Vagina (tissue), 2 donors: ENCODE measurements around the gene EEF1G. TPM values are rescaled to one million over a fixed set of nuclear protein-coding genes. Genes with fewer than 3 reads are reported as not detected.

Experiments
- DNase-seq, 2 donors: peaks; one replicate each; pipeline ENCODE4 v3.0.0-alpha.2; 2017; ENCODE audit errors: extremely low spot score in 2 of 2
- H3K27ac ChIP-seq: fragments of 200-600 bp; sonication (generic); one replicate; pipeline ENCODE4 v1.5.1; 2019
- H3K27me3 ChIP-seq: fragments of 200-600 bp; sonication (generic); one replicate; pipeline ENCODE4 v1.5.1; 2019
- H3K36me3 ChIP-seq, 2 donors: fragments of 200-600 bp; sonication (generic); one replicate each; pipeline ENCODE4 v1.5.1; 2017 to 2019
- H3K4me1 ChIP-seq: fragments of 200-600 bp; sonication (generic); one replicate; pipeline ENCODE4 v1.5.1; 2019
- H3K4me3 ChIP-seq, 2 donors: fragments of 200-600 bp; sonication (generic); 1 replicate in 1 of 2; 2 replicates in 1 of 2; pipeline ENCODE4 v1.5.1; 2016 to 2019
- H3K9me3 ChIP-seq: fragments of 200-600 bp; sonication (generic); one replicate; pipeline ENCODE4 v1.5.1; 2019
- CTCF ChIP-seq, 3 experiments: fragments of 450-650 bp in 2 of 3; fragments of 200-600 bp in 1 of 3; sonication (generic) in 1 of 3; IDR thresholded peaks; one replicate each; pipeline ENCODE4 v1.5.1; 2017 to 2019; ENCODE audit warnings: antibody characterized with exemption in 3 of 3, mild to moderate bottlenecking in 2 of 3, moderate library complexity in 2 of 3
- POLR2A ChIP-seq, 2 donors: fragments of 450-650 bp; IDR thresholded peaks; one replicate each; pipeline ENCODE4 v1.6.1; 2017; ENCODE audit warnings: antibody characterized with exemption in 2 of 2, mild to moderate bottlenecking in 2 of 2, moderate library complexity in 2 of 2
- POLR2AphosphoS5 ChIP-seq, 2 donors: sonication (generic); formaldehyde crosslinking; IDR thresholded peaks; one replicate each; pipeline ENCODE4 v1.9.0; 2017; ENCODE audit warnings: antibody characterized with exemption in 2 of 2, mild to moderate bottlenecking in 2 of 2, low read depth in 1 of 2; ENCODE audit not compliant: insufficient read depth in 1 of 2
- intact Hi-C: fragments of 100-400 bp; cut with DNase I; formaldehyde crosslinking; loops from one replicate; pipeline ENCODE4 v1.15.1; 2023
- total RNA-seq: library from RNA; depleted of rRNA; stranded (reverse); fragments of >200 nt; gene quantifications from one replicate; pipeline ENCODE4 v1.2.3, GENCODE V29; 2016

Gene EEF1G
- total RNA-seq, 1 donor from 2014 or later, result 1,183 TPM

- H3K4me1 ChIP-seq, result peaks cover 37% of the 10 kb centered on the region
- DNase-seq, result no peak
- H3K27ac ChIP-seq, result peak overlapping the region; percentile 97
- peak overlapping the region; percentile 73 to 94 for H3K4me3 ChIP-seq
- no peak for TF ChIP-seq POLR2A (IDR thresholded peaks at IDR 0.05)
- TF ChIP-seq POLR2AphosphoS5 (IDR thresholded peaks at IDR 0.05; ENCODE audit: insufficient read depth in 1 of 2, low read depth in 1 of 2), result no peak
- no peak for TF ChIP-seq CTCF (IDR thresholded peaks at IDR 0.05)
- peaks cover 0 to 30% of the 10 kb centered on the region in 2 donors for H3K36me3 ChIP-seq
- no peaks in the 10 kb centered on the region for H3K27me3 ChIP-seq
- no peaks in the 10 kb centered on the region for H3K9me3 ChIP-seq
- intact Hi-C loops, result no loop called here
Measured at GRCh38 chr11:62600367-62601121, 26.9 kb upstream of the EEF1G start.

DNA sequence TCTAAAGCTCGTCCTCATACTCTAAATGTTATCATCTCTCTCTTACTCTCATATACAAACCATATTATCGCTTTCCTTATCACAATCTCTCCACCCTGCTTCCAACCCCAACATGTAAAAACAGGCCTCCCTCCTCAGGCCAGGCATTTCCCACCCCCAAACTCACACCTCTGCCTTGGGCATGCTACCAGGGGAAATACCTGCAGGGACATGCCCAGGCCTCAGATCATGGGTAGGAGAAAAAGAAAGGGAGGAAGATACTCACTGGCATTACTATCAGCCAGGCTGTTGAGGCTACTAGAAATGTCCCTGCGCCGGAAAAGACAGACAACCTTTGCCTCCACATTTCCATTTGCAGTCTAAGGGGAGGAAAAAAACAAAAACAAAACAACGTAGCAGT lies 26.2 kb upstream of the EEF1G start:
- Histone ChIP-seq H3K27me3 (no peaks in the 10 kb centered on the region), H3K27ac (peak overlapping the region; percentile 97), H3K36me3 (peaks cover 0 to 32% of the 10 kb centered on the region in 2 donors), H3K4me3 (peak overlapping the region; percentile 73 to 94), H3K4me1 (peaks cover 37% of the 10 kb centered on the region), H3K9me3 (no peaks in the 10 kb centered on the region)
- intact Hi-C loops, result no loop called here
- TF ChIP-seq CTCF (IDR thresholded peaks at IDR 0.05) (no peak), POLR2AphosphoS5 (IDR thresholded peaks at IDR 0.05; ENCODE audit: insufficient read depth in 1 of 2, low read depth in 1 of 2) (no peak), POLR2A (IDR thresholded peaks at IDR 0.05) (no peak)
- no peak for DNase-seq

GRCh38 chr11:62599069-62599696 lies 25.5 kb upstream of the EEF1G start:
- Histone ChIP-seq H3K4me3 (peak overlapping the region; percentile 73 to 94), H3K36me3 (peaks cover 0 to 39% of the 10 kb centered on the region in 2 donors), H3K9me3 (no peaks in the 10 kb centered on the region), H3K27me3 (no peaks in the 10 kb centered on the region), H3K4me1 (peaks cover 37% of the 10 kb centered on the region), H3K27ac (peak overlapping the region; percentile 97)
- TF ChIP-seq POLR2AphosphoS5 (IDR thresholded peaks at IDR 0.05; ENCODE audit: insufficient read depth in 1 of 2, low read depth in 1 of 2), result peak; percentile 83 to 87
- no peak for TF ChIP-seq CTCF (IDR thresholded peaks at IDR 0.05)
- intact Hi-C loops, result no loop called here
- DNase-seq, result peak in 1 of 2 donors; percentile 98

DNA sequence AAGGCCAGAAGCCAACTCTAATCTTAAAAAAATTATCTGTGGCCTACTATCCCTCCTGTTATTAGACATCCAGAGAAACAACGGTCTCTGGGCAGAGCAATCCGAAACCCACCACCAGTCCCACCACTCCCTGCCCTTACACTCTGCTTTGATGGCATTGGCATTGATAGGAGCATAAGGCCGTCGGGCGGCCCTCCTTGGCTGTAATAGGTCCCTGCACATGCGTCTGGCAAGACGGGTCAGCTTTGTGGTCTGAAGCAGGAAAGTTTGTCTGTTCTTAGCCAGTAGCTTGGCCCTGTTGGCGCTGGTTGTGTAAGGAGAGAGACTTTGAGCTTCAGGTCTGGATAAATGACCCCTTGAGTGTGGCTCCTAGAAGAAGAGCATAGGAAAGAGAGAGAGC lies 21.4 kb upstream of the EEF1G start:
- no peak for TF ChIP-seq CTCF (IDR thresholded peaks at IDR 0.05)
- TF ChIP-seq POLR2A (IDR thresholded peaks at IDR 0.05), result no peak
- no peak for TF ChIP-seq POLR2AphosphoS5 (IDR thresholded peaks at IDR 0.05; ENCODE audit: insufficient read depth in 1 of 2, low read depth in 1 of 2)
- no peak overlapping the region for H3K27ac ChIP-seq
- peaks cover 43% of the 10 kb centered on the region for H3K4me1 ChIP-seq
- H3K36me3 ChIP-seq, result peaks cover 0 to 44% of the 10 kb centered on the region in 2 donors
- no peaks in the 10 kb centered on the region for H3K27me3 ChIP-seq
- no peak for DNase-seq
- H3K9me3 ChIP-seq, result no peaks in the 10 kb centered on the region
- intact Hi-C loops, result no loop called here
- H3K4me3 ChIP-seq, result no peak overlapping the region
